ENCODE measurements around the gene RIC1.
"Not testable (repeated sequence)": the region's sequence is repeated elsewhere in the genome, so short reads cannot be mapped to it uniquely, and the experiment has no call there.

The RIC1 gene

GRCh38 chr9:5622016-5622415, 6.9 kb upstream of the RIC1 start:
- no peak for FAIRE-seq

- FAIRE-seq: no peak
These were observed 4.3 kb upstream of the RIC1 start for GRCh38 chr9:5624655-5625054.

GRCh38 chr9:5626727-5627634, 1.9 kb upstream of the RIC1 start:
- no peak for FAIRE-seq

- FAIRE-seq: not testable (repeated sequence)
These were observed 1.2 kb upstream of the RIC1 start for GRCh38 chr9:5627686-5628085.

- FAIRE-seq: no peak
These were observed 751 bp upstream of the RIC1 start for GRCh38 chr9:5628183-5628529.

- no peak for FAIRE-seq
These were observed 589 bp downstream of the RIC1 start for GRCh38 chr9:5629312-5630080.

GRCh38 chr9:5630081-5630507, 1.2 kb downstream of the RIC1 start:
- no peak for FAIRE-seq

GRCh38 chr9:5631026-5631425, 2.1 kb downstream of the RIC1 start:
- FAIRE-seq: no peak

- no peak for FAIRE-seq
These were observed 3.6 kb downstream of the RIC1 start for GRCh38 chr9:5632540-5632939.

- no peak for FAIRE-seq
These were observed 4.3 kb downstream of the RIC1 start for GRCh38 chr9:5633243-5633642.

- no peak for FAIRE-seq
These were observed 6.5 kb downstream of the RIC1 start for GRCh38 chr9:5635390-5635789.

GRCh38 chr9:5639816-5640215, 10.9 kb downstream of the RIC1 start:
- FAIRE-seq: no peak

GRCh38 chr9:5642170-5642569, 13.3 kb downstream of the RIC1 start:
- FAIRE-seq: no peak

GRCh38 chr9:5643005-5643624, 14.2 kb downstream of the RIC1 start:
- no peak for FAIRE-seq

- no peak for FAIRE-seq
These were observed 15.6 kb downstream of the RIC1 start for GRCh38 chr9:5644501-5644900.

- FAIRE-seq: no peak
These were observed 17.2 kb downstream of the RIC1 start for GRCh38 chr9:5646116-5646515.

- FAIRE-seq: no peak
These were observed 21.6 kb downstream of the RIC1 start for GRCh38 chr9:5650356-5651105.

GRCh38 chr9:5651246-5651645, 22.3 kb downstream of the RIC1 start:
- no peak for FAIRE-seq

- no peak for FAIRE-seq
These were observed 23.9 kb downstream of the RIC1 start for GRCh38 chr9:5652821-5653220.

GRCh38 chr9:5662804-5663203, 33.9 kb downstream of the RIC1 start:
- FAIRE-seq: not testable (repeated sequence)

GRCh38 chr9:5665059-5665458, 36.2 kb downstream of the RIC1 start:
- no peak for FAIRE-seq

GRCh38 chr9:5667391-5667790, 38.5 kb downstream of the RIC1 start:
- no peak for FAIRE-seq

- no peak for FAIRE-seq
These were observed 41.2 kb downstream of the RIC1 start for GRCh38 chr9:5670079-5670478.
